ENCODE data around the gene SRR. TPM values are rescaled to one million over a fixed set of nuclear protein-coding genes. Genes with fewer than 3 reads are reported as not detected.

Gene SRR
- total RNA-seq, 1 experiment from 2014 or later, result 5.6 TPM

DNA sequence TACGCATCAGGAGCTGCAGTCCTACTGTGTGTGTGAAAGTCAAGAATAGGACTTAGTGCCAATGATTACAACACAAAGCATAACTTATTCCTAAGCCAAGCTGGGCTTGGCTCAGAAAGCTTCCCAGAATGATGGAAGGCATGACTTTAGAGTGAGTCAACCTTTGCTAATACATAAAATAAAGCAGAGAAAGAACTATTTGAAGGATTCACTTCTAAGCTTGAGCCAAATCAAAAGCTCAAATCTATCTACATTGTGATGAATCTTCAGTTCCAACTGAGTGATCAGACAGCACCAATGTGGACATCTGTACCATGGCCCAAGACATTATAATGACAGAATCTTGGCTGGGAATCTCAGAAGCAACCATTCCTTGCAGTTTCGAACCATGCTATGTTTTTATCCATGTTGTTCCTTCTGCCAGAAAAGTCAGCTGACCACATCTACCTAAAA, 41.6 kb upstream of the SRR start:
- Mint-ChIP-seq H3K9me3 (no peaks in the 10 kb centered on the region; a peak in 1 of 5 replicates), H3K27me3 (ENCODE audit: low read depth) (no peaks in the 10 kb centered on the region), H3K4me3 (no peak overlapping the region), H3K36me3 (ENCODE audit: insufficient read depth in 1 of 3, low read depth in 3 of 3) (peaks cover 4 to 25% (median 5%) of the 10 kb centered on the region in 3 experiments; a peak in 4 of 7 replicates), H3K4me1 (peaks cover 2 to 3% of the 10 kb centered on the region in 2 experiments; a peak in 2 of 4 replicates), H3K27ac (no peak overlapping the region)
- H3K4ac ChIP-seq (ENCODE audit: low read depth, low read length), result no peak overlapping the region
- no peak overlapping the region for H4K8ac ChIP-seq (replicated peaks; ENCODE audit: insufficient read length, low read depth, low read length)
- H2AK5ac ChIP-seq (ENCODE audit: insufficient read length, low read length), result no peak overlapping the region
- no peak overlapping the region for H3T11ph ChIP-seq (ENCODE audit: low read length)
- no peak overlapping the region for H2BK20ac ChIP-seq (ENCODE audit: low read depth, low read length, poor library complexity, severe bottlenecking)
- no CpG with 5 or more reads among the region's 2 CpGs for WGBS (ENCODE audit: extremely low coverage, insufficient read length, low lambda C conversion rate)
- H3K9me3 ChIP-seq (ENCODE audit: control insufficient read depth, low read depth, low read length), result no peaks in the 10 kb centered on the region
- DNase-seq, result no peak
- H3K18ac ChIP-seq (ENCODE audit: insufficient read length, low read depth, low read length), result no peak overlapping the region
- H3K23ac ChIP-seq (ENCODE audit: insufficient read length, low read depth, low read length), result no peak overlapping the region
- no peaks in the 10 kb centered on the region for H3K79me1 ChIP-seq (ENCODE audit: insufficient read depth, low read depth, low read length, poor library complexity, severe bottlenecking)
- H3K27ac ChIP-seq (ENCODE audit: insufficient read length, low read depth, low read length), result no peak overlapping the region
- H3K14ac ChIP-seq (ENCODE audit: insufficient read depth, low read length), result no peak overlapping the region
- TF ChIP-seq, protein P1, sequence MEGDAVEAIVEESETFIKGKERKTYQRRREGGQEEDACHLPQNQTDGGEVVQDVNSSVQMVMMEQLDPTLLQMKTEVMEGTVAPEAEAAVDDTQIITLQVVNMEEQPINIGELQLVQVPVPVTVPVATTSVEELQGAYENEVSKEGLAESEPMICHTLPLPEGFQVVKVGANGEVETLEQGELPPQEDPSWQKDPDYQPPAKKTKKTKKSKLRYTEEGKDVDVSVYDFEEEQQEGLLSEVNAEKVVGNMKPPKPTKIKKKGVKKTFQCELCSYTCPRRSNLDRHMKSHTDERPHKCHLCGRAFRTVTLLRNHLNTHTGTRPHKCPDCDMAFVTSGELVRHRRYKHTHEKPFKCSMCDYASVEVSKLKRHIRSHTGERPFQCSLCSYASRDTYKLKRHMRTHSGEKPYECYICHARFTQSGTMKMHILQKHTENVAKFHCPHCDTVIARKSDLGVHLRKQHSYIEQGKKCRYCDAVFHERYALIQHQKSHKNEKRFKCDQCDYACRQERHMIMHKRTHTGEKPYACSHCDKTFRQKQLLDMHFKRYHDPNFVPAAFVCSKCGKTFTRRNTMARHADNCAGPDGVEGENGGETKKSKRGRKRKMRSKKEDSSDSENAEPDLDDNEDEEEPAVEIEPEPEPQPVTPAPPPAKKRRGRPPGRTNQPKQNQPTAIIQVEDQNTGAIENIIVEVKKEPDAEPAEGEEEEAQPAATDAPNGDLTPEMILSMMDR (conservative IDR thresholded peaks at IDR 0.05), result no peak
- H3K9ac ChIP-seq (ENCODE audit: extremely low read depth, insufficient read length, low read length), result no peak overlapping the region
- H4K91ac ChIP-seq (ENCODE audit: insufficient read length, low read depth, low read length), result no peak overlapping the region
- H4K20me1 ChIP-seq (ENCODE audit: control insufficient read depth, insufficient read depth, insufficient read length), result no peaks in the 10 kb centered on the region
- H4K5ac ChIP-seq (ENCODE audit: insufficient read length, low read depth, low read length), result no peak overlapping the region
- no peaks in the 10 kb centered on the region for H3K27me3 ChIP-seq (ENCODE audit: insufficient read depth, low read length)
- H2BK120ac ChIP-seq (ENCODE audit: low read depth, low read length, poor library complexity, severe bottlenecking), result no peak overlapping the region
- no peak overlapping the region for H2BK12ac ChIP-seq (ENCODE audit: insufficient read length, low read depth, low read length)
- H2BK15ac ChIP-seq (ENCODE audit: low read depth, low read length), result no peak overlapping the region
- H3K79me2 ChIP-seq (ENCODE audit: insufficient read depth, low read length), result no peaks in the 10 kb centered on the region
- no peaks in the 10 kb centered on the region for H3K4me1 ChIP-seq (ENCODE audit: insufficient read depth, low read length)
- no peak overlapping the region for H3K4me2 ChIP-seq (ENCODE audit: insufficient read depth, insufficient read length, low read length)
- H2AFZ ChIP-seq (ENCODE audit: low read length), result no peak overlapping the region
- no peaks in the 10 kb centered on the region for H3K23me2 ChIP-seq (ENCODE audit: insufficient read length, low read depth, low read length, poor library complexity, severe bottlenecking)
- H2BK5ac ChIP-seq (ENCODE audit: insufficient read length, low read length), result no peak overlapping the region
- H3K56ac ChIP-seq (ENCODE audit: insufficient read length, low read depth, low read length), result no peak overlapping the region

All from H9 (cell line).